HEK293T (cell line): ENCODE data around the gene PSMB7.

ENCODE experiments used
- CTCF ChIA-PET: fragments of 350-600 bp; formaldehyde crosslinking; extraction: SDS; loops from one replicate; lab custom pipeline; 2021; ENCODE audit warnings: antibody characterized with exemption, inconsistent platforms; lab: Yijun Ruan, JAX
- POLR2A ChIA-PET: fragments of 350-600 bp; formaldehyde crosslinking; extraction: SDS; loops from one replicate; lab custom pipeline; 2020; ENCODE audit warnings: antibody characterized with exemption, inconsistent platforms; lab: Yijun Ruan, JAX
- DNase-seq: peaks from one replicate; pipeline ENCODE4 v3.0.0; 2012; ENCODE audit warnings: mixed read lengths; ENCODE audit errors: extremely low spot score
- ARNT ChIP-seq: fragments of 450-650 bp; IDR thresholded peaks from 2 replicates; pipeline ENCODE4 v1.6.1; 2017; ENCODE audit warnings: mild to moderate bottlenecking
- BHLHE40 ChIP-seq: fragments of 450-650 bp; IDR thresholded peaks from 2 replicates; pipeline ENCODE4 v1.6.1; 2016; ENCODE audit warnings: mild to moderate bottlenecking, moderate library complexity, borderline replicate concordance
- CTBP1 ChIP-seq: fragments of 450-650 bp; IDR thresholded peaks from 2 replicates; pipeline ENCODE4 v1.6.1; 2016; ENCODE audit warnings: borderline replicate concordance
- ELF4 ChIP-seq: fragments of 450-650 bp; IDR thresholded peaks from 2 replicates; pipeline ENCODE4 v1.6.1; 2017; ENCODE audit warnings: antibody characterized with exemption
- FOXA1 ChIP-seq: fragments of 450-650 bp; IDR thresholded peaks from 2 replicates; pipeline ENCODE4 v1.6.1; 2016; ENCODE audit warnings: mild to moderate bottlenecking
- FOXK2 ChIP-seq: fragments of 450-650 bp; IDR thresholded peaks from 2 replicates; pipeline ENCODE4 v1.6.1; 2016; ENCODE audit warnings: mild to moderate bottlenecking
- FOXM1 ChIP-seq: fragments of 450-650 bp; IDR thresholded peaks from 2 replicates; pipeline ENCODE4 v1.6.1; 2017; ENCODE audit warnings: mild to moderate bottlenecking, borderline replicate concordance
- HDGF ChIP-seq: fragments of 450-650 bp; IDR thresholded peaks from 2 replicates; pipeline ENCODE4 v1.6.1; 2017; ENCODE audit warnings: antibody characterized with exemption, borderline replicate concordance
- L3MBTL2 ChIP-seq: fragments of 450-650 bp; conservative IDR thresholded peaks from 2 replicates; pipeline ENCODE4 v1.6.1; 2016; ENCODE audit warnings: mild to moderate bottlenecking
- LEF1 ChIP-seq: fragments of 450-650 bp; IDR thresholded peaks from 2 replicates; pipeline ENCODE4 v1.6.1; 2017; ENCODE audit warnings: mild to moderate bottlenecking, borderline replicate concordance
- NFRKB ChIP-seq: fragments of 450-650 bp; IDR thresholded peaks from 2 replicates; pipeline ENCODE4 v1.6.1; 2016; ENCODE audit warnings: mild to moderate bottlenecking, moderate library complexity
- PKNOX1 ChIP-seq: fragments of 450-650 bp; IDR thresholded peaks from 2 replicates; pipeline ENCODE4 v1.6.1; 2016
- SP1 ChIP-seq: fragments of 450-650 bp; IDR thresholded peaks from 2 replicates; pipeline ENCODE4 v1.6.1; 2017
- SUZ12 ChIP-seq: fragments of 450-650 bp; IDR thresholded peaks from 2 replicates; pipeline ENCODE4 v1.6.1; 2016; ENCODE audit warnings: mild to moderate bottlenecking
- TARDBP ChIP-seq: fragments of 450-650 bp; IDR thresholded peaks from 2 replicates; pipeline ENCODE4 v1.6.1; 2016
- ZNF384 ChIP-seq: fragments of 450-650 bp; IDR thresholded peaks from 2 replicates; pipeline ENCODE4 v1.6.1; 2016

Gene PSMB7

GRCh38 chr9:124333203-124333579 is 82.1 kb downstream of the PSMB7 start:
- DNase-seq, result no peak
- CTCF ChIA-PET, result no interaction called here
- POLR2A ChIA-PET, result no interaction called here
- TF ChIP-seq ZNF384 (no peak), PKNOX1 (no peak), SP1 (no peak)

GRCh38 chr9:124332361-124333202 is 82.7 kb downstream of the PSMB7 start:
- ChIA-PET POLR2A (no interaction called here), CTCF (no interaction called here)

GRCh38 chr9:124331580-124331979 is 83.7 kb downstream of the PSMB7 start:
- DNase-seq, result no peak
- CTCF ChIA-PET, result no interaction called here
- POLR2A ChIA-PET, result no interaction called here
- TF ChIP-seq L3MBTL2 (no peak), HDGF (no peak), FOXK2 (no peak), NFRKB (no peak), PKNOX1 (no peak), TARDBP (no peak), CTBP1 (no peak), SP1 (no peak), FOXM1 (no peak), BHLHE40 (no peak), ARNT (no peak), LEF1 (no peak), ZNF384 (no peak), FOXA1 (no peak), ELF4 (no peak), SUZ12 (no peak)

More at GRCh38 chr9:124332361-124333202, 82.7 kb downstream of the PSMB7 start:
- TF ChIP-seq FOXM1 (no peak), PKNOX1 (no peak), HDGF (no peak), TARDBP (no peak), ELF4 (no peak), NFRKB (no peak), BHLHE40 (no peak), ARNT (no peak), LEF1 (no peak)
- DNase-seq, result no peak

GRCh38 chr9:124330011-124330697 is 85.1 kb downstream of the PSMB7 start:
- DNase-seq, result no peak
- ChIA-PET CTCF (no interaction called here), POLR2A (no interaction called here)
- no peak for TF ChIP-seq CTBP1
- TF ChIP-seq HDGF, result no peak
- no peak for TF ChIP-seq LEF1
- no peak for TF ChIP-seq ELF4
- no peak for TF ChIP-seq PKNOX1
- TF ChIP-seq L3MBTL2, result no peak
- no peak for TF ChIP-seq FOXM1
- no peak for TF ChIP-seq BHLHE40
- no peak for TF ChIP-seq ARNT
- TF ChIP-seq SUZ12, result no peak
- no peak for TF ChIP-seq TARDBP
- TF ChIP-seq NFRKB, result no peak

- ChIA-PET CTCF (no interaction called here), POLR2A (no interaction called here)
- DNase-seq, result no peak
- no peak for TF ChIP-seq ARNT
- no peak for TF ChIP-seq SP1
- no peak for TF ChIP-seq BHLHE40
- no peak for TF ChIP-seq FOXM1
- no peak for TF ChIP-seq ELF4
- TF ChIP-seq HDGF, result no peak
- TF ChIP-seq SUZ12, result no peak
- no peak for TF ChIP-seq FOXK2
- TF ChIP-seq L3MBTL2, result no peak
- TF ChIP-seq PKNOX1, result no peak
- no peak for TF ChIP-seq NFRKB
- TF ChIP-seq FOXA1, result no peak
- TF ChIP-seq TARDBP, result no peak
- no peak for TF ChIP-seq ZNF384
- no peak for TF ChIP-seq CTBP1
- no peak for TF ChIP-seq LEF1
These were observed 85.9 kb downstream of the PSMB7 start for GRCh38 chr9:124329206-124329792.
